NCI-H69 (cell line): Measurements from ENCODE around the gene FGF23.

ENCODE experiments used
- DNase-seq: peaks from one replicate; lab custom pipeline; 2025; lab: John Stamatoyannopoulos, UW

FGF23 gene

DNA sequence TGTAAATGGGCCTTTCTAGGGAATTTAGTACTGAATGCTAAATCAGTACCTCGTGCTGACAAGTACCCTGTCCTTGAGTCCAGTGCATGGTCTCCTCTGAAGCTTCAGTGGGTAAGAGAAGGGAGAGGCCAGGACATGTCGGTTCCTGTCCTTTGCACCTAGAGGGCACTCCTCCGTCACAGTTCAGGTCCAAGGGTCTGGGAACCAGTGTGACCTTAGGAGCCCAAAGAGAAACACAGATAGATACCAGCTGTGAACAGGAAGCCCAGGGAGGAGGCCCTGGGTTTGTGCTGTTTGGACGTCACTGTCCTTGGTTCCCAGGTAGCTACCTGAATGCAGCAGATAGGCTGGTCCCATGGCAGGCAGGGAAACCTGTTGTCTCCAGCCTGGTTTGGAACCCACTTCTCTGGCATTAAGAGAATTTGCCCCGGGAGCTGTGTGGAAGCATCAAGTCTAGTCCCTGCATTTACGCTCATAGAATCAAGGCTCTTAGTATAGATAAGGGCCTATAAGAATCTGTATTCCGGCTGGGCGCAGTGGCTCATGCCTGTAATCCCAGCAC, 3.9 kb upstream of the FGF23 start:
- peak; percentile 6 for DNase-seq

DNA sequence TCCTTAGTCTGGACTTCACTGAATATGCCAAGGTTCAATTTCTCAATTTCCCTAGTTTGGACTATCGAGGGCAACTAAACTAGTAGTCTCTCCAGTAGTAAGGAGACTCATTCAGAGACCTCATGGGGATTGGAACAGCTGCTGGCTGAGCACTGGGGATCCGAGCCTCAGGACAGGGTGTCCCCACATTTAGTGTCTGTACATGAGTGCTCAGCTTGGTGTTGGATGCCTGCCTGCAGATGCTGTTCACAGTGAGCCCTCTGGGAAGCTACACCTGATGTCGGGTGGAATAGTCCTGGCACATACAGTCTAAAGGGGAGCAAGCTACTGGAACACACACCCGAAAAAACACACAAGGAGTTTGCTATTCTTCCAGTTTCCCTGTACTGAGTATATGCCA, 820 bp upstream of the FGF23 start:
- DNase-seq = no peak

DNA sequence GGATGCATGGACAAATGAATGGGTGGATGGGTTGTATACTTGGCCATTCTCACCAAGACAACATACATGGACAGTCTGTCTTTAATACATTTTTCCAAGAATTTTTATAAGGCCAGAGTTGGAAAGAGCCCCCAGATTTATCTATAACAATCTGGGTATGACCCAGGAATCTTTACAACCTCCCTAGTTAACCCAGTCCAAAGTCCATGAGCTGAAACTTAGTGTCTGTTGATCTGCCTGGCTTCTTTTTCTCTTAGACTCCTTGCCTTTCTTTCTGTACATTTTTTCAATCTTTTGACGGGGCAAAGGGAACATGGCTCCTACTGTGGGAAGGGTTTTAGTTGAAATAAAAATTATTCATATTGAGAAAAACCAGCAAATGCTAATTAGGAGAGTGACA, 740 bp downstream of the FGF23 start:
- DNase-seq = no peak

DNA sequence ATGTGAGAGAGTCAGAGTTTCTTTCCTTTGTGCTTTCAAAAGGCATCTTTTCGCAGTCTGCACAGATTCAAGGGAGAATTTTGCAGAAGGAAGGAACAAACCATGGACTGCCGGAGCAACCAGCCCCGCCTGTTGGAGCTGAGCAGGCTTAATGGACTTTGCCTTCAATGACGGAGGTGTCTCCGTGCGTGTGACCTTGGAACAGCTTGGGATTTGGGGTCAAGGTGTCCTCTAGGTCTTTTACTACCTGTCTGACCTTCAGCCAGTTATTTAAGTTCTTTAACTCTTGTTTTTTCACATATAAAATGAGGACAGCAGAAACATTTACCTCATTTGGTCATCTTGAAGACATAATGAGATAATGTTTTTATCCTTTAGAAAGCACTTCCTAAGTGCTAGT, 4.1 kb downstream of the FGF23 start:
- no peak for DNase-seq

DNA sequence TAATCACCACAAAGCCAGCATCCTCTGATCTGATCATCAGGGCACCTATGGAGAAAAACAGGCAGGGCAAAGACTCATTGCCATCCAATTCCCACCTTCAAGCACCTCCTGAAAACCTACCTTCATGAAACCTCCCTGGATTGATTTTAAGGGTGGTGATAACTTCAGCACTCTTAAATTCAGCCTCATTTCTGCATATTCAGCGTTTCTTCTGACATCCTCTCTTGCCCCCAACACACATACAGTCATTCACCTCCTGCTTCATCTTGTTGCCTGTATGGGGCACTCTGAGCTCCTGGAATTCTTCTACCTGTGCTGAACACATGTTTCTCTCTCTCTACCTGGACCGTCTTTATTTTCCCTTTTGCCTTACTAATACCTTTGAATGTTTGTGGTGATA, 6.9 kb downstream of the FGF23 start:
- DNase-seq = no peak

DNA sequence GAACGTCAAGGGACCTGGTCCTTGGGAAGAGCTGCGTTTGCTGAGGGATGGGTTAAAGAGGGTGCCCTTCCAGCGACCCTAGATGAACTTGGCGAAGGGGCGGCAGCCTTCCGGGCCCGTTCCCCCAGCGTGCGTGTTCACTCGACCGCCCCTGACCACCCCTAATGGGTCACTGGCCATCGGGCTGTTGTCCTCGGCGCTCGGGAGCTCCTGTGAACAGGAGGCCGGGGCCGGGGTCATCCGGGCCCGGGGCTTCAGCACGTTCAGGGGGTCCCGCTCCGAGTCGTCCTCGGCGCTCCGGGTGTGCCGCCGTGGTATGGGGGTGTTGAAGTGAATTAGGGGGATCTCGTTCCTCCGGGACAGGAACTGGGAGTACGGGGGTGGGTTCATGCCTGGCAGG, 9.2 kb downstream of the FGF23 start:
- DNase-seq = no peak

DNA sequence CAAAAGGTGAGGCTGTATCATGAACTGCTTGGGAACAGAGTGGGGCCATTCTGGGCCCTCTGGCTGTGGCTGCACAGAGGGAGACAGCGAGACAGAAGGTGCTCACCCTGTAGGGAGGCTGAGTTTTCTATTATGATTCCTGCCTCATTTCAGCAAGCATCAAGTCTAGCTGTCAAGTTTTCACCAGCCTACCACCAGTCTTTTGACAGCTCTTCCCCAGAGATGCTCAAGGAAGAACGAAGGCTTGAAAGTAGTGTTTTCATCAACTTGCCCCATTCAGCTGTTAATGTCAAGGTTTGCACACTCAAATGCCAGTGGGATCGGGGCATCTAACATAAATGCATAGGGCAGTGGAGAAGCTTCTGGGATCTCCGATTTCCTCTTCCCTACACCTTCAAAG, 10.0 kb downstream of the FGF23 start:
- DNase-seq = no peak

DNA sequence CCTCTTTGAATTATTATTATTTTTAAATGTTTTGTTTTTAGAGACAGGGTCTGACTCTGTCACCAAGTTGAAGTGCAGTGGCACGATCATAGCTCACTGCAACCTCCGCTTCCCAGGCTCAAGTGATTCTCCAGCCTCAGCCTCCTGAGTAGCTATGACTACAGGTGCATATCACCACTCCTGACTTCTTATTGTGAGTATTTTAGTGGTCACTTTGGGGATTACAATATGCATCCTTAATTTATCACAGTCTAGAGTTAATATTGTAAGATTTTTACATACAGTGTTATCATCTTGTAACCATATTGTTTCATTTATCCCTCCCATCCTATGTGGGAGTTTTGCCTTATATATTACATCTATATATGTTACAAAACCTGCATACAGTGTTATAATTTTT, 13.4 kb downstream of the FGF23 start:
- no peak for DNase-seq

DNA sequence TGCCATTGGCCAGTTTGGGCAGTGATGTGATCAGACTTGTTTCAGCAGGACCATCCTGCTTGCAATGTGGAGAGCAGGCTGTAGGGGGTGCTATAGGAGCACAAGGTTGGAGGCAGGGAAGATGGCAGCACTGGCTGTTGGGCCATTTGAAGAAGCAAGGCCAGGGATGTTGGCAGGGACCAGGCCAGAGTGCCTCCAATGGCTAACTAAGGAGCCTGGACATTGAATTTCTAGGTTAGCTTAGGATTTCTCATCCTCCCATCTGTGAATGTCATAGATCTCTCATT, 23.5 kb downstream of the FGF23 start:
- DNase-seq = peak; percentile 75

DNA sequence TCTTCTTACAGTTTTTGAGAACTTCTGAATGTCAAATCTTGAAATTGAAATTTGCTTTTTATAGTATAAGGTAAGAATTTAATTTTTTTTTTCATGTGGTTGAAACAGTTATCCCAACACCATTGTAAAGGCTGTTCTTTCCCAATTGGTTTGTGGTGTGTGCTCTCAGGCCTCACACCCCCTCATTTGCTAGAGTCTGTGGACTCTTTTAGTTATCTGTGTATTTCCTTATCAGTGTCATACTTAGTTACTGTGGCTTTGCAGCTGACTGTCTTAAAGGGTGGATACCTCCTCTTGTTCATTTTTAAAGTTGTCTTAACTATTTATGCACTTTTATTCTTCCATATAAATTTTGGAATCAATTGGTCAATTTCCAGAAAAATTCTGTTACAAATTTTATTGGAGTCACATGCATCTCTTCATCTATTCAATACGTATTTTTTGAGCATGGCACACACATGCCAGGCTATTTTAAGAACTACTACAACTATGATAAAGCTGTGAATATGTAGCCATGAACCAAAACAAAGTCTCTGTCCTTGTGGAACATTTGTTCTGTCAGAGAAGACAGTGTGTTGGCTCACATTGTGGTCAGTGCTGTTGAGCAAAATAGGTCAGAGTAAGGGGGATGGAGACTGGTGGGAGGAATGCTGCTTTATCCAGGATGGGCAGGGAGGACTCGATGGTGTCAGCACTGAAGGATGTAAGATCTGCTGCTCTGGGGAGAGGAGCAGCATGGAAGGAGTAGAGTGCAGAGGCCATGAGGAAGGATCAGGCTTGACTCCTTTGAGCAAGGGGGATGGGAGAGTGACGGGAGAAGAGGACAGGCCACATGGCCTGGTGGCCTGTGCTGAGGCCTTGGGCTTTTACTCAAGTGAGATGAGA, 24.1 kb downstream of the FGF23 start:
- no peak for DNase-seq

DNA sequence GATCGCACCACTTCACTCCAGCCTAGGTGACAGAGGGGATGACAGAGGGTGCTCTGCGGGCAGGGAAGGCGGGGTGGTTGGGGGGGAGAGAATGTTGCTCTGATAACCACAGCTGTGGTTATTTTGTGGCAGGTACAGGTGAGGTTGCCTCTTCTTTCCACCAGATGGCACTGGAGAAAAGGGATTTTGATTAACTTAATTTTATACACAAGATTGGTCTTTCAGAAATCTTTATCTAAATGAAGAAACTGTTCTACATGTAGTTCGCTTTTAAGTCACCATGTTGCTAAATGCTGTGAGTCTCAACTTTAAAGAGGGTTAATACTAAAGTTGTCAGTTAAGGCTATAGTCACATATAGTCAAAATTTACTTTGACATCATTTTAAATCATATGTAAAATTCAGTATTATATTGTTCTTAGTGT, 25.7 kb downstream of the FGF23 start:
- DNase-seq = peak; percentile 47

DNA sequence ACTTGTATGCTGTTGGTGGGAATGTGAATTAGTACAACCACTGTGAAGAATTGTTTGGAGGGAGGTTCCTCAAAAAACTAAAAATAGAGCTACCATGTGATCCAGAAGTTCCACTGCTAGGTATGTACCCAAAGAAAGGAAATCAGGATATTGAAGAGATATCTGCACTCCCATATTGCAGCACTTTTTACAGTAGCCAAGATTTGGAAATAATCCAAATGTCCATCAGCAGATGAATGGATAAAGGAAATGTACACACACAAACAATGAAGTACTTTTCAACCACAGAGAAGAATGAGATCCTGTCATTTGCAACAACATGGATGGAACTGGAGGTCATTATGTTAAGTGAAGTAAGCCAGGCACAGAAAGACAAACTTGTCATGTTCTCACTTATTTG, 32.6 kb downstream of the FGF23 start:
- peak; percentile 5 for DNase-seq

DNA sequence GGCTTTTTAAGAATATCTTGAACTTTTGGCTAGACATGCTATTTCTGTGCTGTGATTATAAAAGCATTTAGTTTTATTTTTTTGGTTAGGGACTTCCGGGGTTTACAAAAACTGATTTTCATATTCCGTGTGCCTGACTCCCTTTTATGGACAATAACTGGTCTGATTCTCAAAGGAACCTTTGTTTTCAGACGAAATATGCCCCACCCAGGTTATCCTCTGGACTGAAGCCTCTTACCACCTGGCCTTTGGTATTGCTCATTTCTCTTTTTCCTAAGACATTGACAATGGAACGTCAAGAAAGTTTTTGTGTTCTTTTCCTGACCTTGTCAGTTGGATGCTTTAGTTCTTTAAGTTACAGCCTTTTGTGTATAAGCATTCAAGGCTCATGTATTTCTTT, 47.7 kb downstream of the FGF23 start:
- DNase-seq = no peak

DNA sequence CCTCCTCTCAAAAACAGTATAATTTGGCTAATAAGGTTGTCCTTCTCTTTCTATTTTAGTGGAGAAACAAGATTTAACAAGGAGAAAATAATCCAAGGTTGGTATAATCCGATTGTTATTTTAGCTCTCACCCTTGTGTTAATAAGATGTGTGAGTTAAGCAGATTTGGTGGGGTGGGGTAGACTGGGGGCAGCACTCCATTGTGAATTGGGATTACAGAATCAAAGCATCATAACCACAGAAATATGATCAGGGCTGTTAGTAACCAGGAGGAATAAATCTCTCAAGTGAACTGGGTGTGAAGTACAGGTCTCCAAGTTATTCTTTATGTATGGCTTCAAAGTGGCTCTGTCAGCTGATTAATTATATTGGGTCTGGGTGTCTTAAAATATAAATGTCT, 48.3 kb downstream of the FGF23 start:
- DNase-seq = no peak

DNA sequence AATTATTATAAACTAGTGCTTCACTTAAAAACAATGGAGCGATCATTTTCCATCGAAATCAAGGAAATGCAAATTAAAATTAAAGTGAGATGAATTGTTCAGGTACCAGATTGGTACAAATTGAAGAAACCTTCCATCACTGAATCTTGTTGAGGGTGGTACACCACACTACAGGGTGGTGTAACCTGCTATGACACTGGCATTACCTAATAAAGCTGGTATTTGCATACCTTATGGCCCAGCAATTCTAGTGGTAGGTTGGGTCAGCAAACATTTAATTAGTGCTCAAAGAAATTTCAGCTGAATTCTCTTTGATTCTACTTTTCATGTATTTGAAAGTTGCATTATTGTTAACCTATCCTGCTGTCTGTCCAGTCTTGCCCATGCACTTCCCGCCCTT, 49.3 kb downstream of the FGF23 start:
- DNase-seq = no peak

DNA sequence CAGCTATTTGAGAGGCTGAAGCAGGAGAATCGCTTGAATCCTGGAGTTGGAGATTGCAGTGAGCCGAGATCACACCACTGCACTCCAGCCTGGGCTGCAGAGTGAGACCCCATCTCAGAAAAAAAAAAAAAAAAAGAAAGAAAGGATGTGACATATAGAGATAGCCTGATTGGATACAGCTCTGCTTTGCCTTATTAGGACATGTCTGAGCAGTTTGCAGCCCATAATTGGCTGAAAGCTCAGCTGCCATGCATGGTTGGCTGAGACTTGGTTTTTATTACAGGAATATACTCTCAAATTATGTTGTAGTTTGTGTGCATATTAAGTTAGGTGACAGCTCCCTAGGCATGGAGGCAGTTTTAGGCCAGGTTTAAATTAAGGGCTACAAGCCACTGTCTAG, 52.2 kb downstream of the FGF23 start:
- no peak for DNase-seq

DNA sequence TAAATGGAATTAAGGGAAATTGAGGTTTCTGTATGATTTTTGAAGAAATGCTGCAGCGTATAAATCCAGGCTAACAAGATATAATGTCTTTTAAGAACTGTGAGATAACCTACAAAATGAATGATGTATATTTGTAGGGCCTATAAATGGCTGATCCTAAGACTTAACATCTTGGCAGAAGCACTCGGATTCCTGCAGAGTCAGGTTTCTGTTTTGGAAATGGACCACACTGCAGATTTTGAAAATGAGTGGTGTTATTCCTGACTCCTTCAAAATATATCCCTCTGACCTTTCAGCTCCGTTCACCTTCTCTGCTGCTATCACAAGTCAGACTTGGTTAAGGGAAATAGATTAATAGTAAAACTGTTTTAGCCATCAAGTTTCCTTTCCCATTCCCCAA, 53.5 kb downstream of the FGF23 start:
- no peak for DNase-seq

DNA sequence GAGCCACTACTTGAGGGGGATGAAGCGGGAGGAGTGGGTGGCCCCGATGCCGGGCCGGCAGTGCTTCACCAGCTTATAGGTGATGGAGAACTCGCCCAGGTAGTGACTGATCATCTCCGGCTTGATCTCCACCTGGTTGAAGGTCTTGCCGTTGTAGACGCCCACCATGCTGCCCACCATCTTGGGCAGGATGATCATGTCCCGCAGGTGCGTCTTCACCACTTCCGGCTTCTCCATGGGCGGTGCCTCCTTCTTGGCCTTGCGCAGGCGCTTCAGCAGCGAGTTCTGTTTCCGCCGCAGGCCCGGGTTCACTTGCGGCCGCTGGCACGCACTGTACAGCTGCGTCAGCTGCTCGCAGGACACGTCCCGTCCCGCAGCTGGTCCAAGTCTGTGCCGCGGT, 55.1 kb downstream of the FGF23 start:
- no peak for DNase-seq

DNA sequence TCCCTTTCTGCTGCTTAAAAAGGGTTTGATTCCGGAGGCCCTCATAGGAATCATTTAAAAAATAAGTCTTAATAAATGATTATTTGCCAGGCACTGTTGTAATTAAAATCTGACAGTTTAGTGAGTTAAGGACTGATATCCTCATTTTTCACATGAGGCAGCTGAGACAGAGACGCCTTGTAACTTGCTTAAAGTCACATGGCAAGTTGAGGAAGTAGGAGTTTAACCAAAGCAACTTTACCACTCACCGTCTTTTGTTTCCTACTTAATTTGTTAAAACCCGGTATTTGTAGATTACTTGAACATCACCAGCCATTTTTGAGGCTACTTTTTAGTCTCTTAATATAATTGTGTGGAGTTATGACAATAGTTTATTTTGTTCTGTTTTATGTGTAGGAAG, 56.1 kb downstream of the FGF23 start:
- no peak for DNase-seq

DNA sequence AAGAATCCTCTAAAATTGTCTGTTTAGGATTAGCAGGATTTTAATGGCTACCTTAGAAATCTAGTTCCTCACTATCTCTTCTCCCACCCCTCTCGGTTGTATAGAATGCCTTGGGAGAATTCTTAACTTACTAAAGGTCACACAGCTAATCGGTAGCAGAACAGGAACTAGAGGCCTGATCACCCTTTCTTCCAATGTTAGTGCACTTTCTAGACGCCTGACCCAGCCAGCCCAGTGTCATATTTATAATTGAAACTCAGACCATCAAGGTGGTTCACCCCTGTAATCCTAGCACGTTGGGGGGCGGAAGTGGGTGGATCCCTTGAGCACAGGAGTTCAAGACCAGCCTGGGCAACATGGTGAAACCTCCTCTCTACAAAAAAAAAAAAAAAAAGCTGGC, 56.8 kb downstream of the FGF23 start:
- no peak for DNase-seq

DNA sequence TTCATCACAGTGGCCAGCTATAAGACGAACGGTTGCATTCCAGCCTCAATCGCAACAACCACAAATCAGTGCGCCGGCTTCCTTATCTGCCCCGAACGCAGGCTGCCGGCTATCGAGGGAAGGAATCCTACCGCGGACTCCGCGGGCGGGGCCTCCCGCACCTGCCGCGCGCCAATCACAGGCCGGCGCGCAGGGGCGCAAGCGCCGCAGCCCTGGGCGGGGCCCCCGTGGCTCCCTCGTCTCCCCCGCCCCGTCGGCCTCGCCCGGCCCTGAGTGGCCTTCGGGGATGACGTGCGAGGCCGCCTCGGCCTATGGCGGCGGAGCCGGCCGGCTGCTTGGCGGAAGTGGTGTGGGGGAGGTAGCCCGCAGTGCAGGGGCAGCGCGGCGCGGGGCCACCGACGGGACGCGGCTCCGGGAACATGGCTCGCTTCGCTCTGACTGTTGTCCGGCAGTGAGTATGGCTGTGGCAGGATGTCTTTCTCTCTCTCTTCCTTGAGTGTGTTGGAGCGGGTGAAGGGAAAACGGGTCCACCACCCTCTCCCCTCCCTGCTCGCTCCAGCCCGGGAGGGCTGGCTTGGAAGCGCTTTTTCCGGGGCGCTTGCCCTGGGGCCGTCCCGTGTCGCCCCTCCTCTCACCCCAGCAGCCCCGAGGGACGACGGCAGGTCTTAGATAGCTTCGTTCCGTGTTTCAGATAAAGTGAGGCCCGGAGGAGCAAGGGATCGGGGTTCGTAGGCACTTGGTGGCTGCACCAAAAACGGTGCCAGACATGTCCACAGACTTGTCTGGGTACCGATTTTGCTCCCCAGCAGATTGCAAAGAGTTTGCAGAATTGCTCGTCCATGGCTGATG, 58.4 kb downstream of the FGF23 start, which contains the start of gene TIGAR:
Gene TIGAR, plus strand, starts transcription at position 361 of the 849 bp plus-strand sequence. Its CDS starts 59 bp downstream, at position 420.
- peak; percentile 99 for DNase-seq

DNA sequence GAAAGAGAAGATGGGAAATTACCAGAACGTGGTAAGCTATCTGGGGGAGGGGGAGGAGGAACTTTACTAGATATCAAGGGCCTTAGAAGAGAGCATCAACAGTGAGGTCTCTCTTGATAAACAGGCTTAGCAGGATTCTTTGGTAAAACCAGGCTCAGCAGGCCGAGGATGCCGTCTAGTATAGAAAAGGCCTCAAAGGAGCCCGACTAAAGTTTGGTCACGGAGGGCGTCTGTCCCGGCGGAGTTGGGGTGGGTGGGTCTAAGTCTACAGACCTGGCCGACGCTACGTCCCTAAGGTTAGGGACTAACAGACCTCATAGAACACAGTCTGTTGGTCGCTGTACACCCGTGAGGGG, 59.0 kb downstream of the FGF23 start:
- DNase-seq = peak; percentile 64
